ENCODE results near the gene RPL19. TPM values are rescaled to one million over a fixed set of nuclear protein-coding genes. Genes with fewer than 3 reads are reported as not detected.
A peak's percentile ranks its signal among the peaks of the same experiment; 100 is the strongest.
"Not testable (repeated sequence)": the region's sequence is repeated elsewhere in the genome, so short reads cannot be mapped to it uniquely, and the experiment has no call there.

Gene RPL19
- total RNA-seq, 3 donors from 2014 or later = 1,315 to 1,492 (median 1,411) TPM

DNA sequence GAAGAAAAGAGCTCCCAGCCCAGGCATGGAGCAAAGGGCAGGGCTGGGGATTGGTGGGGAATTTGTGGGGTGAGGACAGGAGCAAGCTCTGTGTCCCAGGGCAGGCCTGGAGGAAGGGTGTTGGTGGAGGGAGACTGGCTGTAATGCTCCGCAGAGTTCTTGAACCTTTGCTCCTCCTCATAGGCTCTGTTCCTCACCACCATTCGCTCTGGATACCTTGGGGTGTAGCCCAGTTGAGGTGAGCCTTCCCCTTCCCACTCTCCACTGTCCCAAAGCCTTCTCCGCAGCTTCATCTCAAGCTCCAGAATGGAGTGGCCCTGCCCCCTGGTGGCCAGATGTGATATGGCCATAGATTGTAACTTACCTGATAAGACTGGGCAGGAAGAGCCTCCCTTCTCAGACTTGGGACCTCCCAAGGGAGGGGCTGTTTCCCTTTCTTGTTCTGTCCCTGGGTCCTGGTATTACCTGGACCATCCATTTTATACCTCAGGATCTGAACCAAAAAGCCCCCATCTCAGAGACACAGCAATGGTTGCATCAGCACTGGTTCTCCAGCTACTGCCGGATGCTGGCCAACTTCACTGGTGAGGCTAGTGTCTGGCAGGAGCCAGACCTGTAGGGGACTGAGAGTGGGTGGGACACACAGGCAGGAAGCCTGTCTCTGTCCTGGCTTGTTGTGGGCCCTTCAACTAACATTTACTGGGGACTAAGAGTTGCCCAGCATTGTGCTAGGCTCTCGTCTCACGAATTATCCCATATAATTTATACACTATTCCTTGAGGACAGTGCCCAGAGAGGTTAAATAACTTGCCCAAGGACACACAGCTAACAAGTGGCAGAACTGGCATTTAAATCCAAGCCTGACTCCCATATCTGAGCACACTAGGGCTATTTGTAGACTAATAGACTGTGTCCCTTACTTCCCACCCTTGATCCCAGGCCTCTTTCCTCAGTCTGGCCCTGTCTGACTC lies 44.8 kb downstream of the RPL19 start:
- ATAC-seq = peak; percentile 97
- intact Hi-C loops (cut with DNase I, micrococcal nuclease) = loop anchor here in 1 of 2 donors (10.0 kb wide), 1 partner anchor 260 kb away; no protein-coding TSS in a partner anchor
- DNase-seq = peak; percentile 77 to 96 (median 88)
- H3K9me3 ChIP-seq = no peaks in the 10 kb centered on the region
- H3K4me3 ChIP-seq = no peak overlapping the region
- no peaks in the 10 kb centered on the region for H3K36me3 ChIP-seq (ENCODE audit: low read depth)
- peaks cover 5% of the 10 kb centered on the region for H3K4me1 ChIP-seq (ENCODE audit: low read depth)
- TF ChIP-seq, protein P1, sequence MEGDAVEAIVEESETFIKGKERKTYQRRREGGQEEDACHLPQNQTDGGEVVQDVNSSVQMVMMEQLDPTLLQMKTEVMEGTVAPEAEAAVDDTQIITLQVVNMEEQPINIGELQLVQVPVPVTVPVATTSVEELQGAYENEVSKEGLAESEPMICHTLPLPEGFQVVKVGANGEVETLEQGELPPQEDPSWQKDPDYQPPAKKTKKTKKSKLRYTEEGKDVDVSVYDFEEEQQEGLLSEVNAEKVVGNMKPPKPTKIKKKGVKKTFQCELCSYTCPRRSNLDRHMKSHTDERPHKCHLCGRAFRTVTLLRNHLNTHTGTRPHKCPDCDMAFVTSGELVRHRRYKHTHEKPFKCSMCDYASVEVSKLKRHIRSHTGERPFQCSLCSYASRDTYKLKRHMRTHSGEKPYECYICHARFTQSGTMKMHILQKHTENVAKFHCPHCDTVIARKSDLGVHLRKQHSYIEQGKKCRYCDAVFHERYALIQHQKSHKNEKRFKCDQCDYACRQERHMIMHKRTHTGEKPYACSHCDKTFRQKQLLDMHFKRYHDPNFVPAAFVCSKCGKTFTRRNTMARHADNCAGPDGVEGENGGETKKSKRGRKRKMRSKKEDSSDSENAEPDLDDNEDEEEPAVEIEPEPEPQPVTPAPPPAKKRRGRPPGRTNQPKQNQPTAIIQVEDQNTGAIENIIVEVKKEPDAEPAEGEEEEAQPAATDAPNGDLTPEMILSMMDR (IDR thresholded peaks at IDR 0.05) = peak; percentile 75

DNA sequence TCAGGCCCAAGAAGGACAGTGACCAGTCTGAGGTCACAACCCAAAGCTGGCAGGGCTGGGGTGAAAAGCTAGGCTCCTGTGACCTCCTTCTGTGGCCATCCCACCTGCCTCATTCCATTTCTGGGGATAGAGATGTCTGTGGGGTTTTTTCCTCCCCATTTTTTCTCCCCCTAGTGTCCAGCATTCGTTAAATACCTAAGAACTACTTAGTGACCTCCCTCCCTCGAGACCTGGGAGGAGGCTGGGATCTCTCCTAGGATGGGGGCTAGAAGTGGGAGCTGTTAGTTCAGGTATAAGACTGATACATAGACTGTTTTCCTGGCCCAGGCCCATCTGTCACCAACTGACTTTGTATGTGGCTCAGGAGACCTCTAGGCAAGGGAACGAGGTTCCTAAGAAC lies 46.2 kb downstream of the RPL19 start:
- intact Hi-C loops (cut with DNase I, micrococcal nuclease) = loop anchor here in 1 of 2 donors (10.0 kb wide), 1 partner anchor 261 kb away; no protein-coding TSS in a partner anchor

DNA sequence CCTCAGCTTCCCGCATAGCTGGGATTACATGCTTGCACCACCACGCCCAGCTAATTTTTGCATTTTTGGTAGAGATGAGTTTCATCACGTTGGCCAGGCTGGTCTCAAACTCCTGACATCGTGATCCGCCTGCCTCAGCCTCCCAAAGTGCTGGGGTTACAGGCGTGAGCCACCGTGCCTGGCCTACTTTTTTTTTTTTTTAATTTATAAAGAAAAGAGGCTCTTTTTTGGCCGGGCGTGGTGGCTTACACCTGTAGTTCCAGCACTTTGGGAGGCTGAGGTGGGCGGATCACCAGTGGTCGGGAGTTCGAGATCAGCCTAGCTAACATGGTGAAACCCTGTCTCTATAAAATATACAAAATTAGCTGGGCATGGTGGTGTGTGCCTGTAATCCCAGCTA lies 50.0 kb downstream of the RPL19 start:
- H3K4me1 ChIP-seq (ENCODE audit: low read depth); H3K9me3 ChIP-seq; DNase-seq; H3K4me3 ChIP-seq; ATAC-seq; H3K36me3 ChIP-seq (ENCODE audit: low read depth); intact Hi-C loops (cut with DNase I, micrococcal nuclease): not testable (repeated sequence)

More for the DNA sequence above, 46.2 kb downstream of the RPL19 start:
- no peaks in the 10 kb centered on the region for H3K36me3 ChIP-seq (ENCODE audit: low read depth)
- no peaks in the 10 kb centered on the region for H3K9me3 ChIP-seq
- H3K4me1 ChIP-seq (ENCODE audit: low read depth) = peaks cover 5% of the 10 kb centered on the region
- TF ChIP-seq, protein P1 (IDR thresholded peaks at IDR 0.05) = no peak
- ATAC-seq (no peak), DNase-seq (no peak)
- no peak overlapping the region for H3K4me3 ChIP-seq

DNA sequence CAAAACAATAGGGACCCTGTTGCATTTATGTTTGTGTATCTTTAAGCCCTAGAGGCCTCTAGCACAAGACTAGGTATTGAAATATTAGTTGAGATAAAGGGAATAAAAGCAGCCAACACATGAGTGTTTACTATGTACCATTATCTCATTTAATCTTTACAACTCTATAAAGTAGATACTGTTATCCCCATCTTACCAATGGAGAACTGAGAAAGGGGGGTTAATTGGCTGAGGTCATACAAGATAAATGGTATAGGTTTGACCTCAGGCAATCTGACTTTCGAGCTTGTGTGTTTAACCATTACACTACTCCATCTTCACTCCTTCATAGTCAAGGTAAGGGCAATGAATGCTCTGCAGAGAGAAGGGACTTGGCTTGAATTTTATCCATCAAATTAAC lies 51.9 kb downstream of the RPL19 start:
- intact Hi-C loops (cut with DNase I, micrococcal nuclease) = no loop called here
- TF ChIP-seq, protein P1 (IDR thresholded peaks at IDR 0.05) = no peak
- Histone ChIP-seq H3K4me1 (ENCODE audit: low read depth) (peaks cover 2% of the 10 kb centered on the region), H3K4me3 (no peak overlapping the region), H3K9me3 (no peaks in the 10 kb centered on the region), H3K36me3 (ENCODE audit: low read depth) (no peaks in the 10 kb centered on the region)
- ATAC-seq (no peak), DNase-seq (no peak)

DNA sequence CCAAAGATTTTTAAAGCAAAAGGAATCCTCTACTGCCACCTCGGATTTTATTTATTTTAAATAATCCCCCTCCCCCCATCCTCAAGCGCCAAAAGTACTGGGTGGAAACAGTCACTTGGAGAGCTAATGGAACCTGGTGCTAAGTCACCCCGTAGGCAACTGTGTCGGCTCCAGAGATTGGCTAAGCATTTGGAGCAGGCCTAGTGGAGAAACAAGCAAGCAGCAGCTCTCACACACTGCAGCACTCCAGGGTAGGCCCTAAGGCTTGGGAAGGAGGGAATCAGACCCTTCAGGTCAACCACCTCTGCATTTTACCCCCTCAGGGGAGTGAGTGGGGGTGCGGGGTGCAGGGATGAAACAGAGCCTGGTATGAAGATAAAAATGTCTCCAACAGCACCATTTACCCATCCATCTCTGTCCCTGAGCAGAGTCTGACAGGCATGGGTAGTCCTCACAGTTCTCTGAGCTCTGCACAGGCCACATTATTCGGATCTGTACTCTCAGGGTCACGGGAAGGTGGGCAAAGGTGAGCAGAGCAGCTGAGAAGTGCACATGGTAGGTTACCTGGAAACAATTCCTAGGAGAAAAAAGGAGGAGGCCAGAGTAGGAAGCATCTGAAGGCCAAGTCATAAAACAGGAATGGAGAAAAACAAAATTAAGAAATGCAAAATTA lies 52.8 kb downstream of the RPL19 start:
- TF ChIP-seq, protein P1 (IDR thresholded peaks at IDR 0.05) = no peak
- DNase-seq = no peak

More for the DNA sequence above, 52.8 kb downstream of the RPL19 start:
- Histone ChIP-seq H3K4me3 (no peak overlapping the region), H3K4me1 (ENCODE audit: low read depth) (peaks cover 9% of the 10 kb centered on the region), H3K36me3 (ENCODE audit: low read depth) (no peaks in the 10 kb centered on the region), H3K9me3 (no peaks in the 10 kb centered on the region)
- intact Hi-C loops (cut with DNase I, micrococcal nuclease) = no loop called here
- ATAC-seq = no peak

Other genes starting within 250 kb of the RPL19 start
- gene FBXO47, start 232.9 kb upstream of the RPL19 start, total RNA-seq = not detected
- 10 to 100 TPM in 1 of 3 donors, 1 to 10 TPM in 2; 2.4 to 10.9 (median 5.6) TPM for gene PLXDC1, start 48.6 kb upstream of the RPL19 start, total RNA-seq
- not detected for gene ARL5C, start 34.1 kb upstream of the RPL19 start, total RNA-seq
- 10 to 100 TPM; 16.8 to 24.3 (median 20.1) TPM for gene CACNB1, start 2.6 kb upstream of the RPL19 start, total RNA-seq
- under 1 TPM in 2 of 3 donors, not detected in 1; 0.17 to 0.79 TPM for gene STAC2, start 25.7 kb downstream of the RPL19 start, total RNA-seq
- gene FBXL20, start 201.3 kb downstream of the RPL19 start, total RNA-seq = 10 to 100 TPM; 16.6 to 29.2 (median 28.9) TPM